Activated gamma-delta T cell treated with anti-CD3 and anti-CD28 coated beads, Interleukin-2, amount 50 U/mL, for 16 hours (primary cell): ENCODE measurements around the gene PRIM1.
"Not testable (repeated sequence)": the region's sequence is repeated elsewhere in the genome, so short reads cannot be mapped to it uniquely, and the experiment has no call there.

Source experiments
- DNase-seq: peaks from one replicate; pipeline ENCODE4 v3.0.0-alpha.2; 2020; ENCODE audit warnings: low read depth

PRIM1 gene

GRCh38 chr12:56751712-56752598 lies at the start of gene PRIM1:
TSS of gene PRIM1 (minus strand) at chr12:56752323. CDS start at chr12:56752298, 25 bp downstream.
- peak; percentile 72 for DNase-seq

- DNase-seq: no peak
Measured at GRCh38 chr12:56800221-56800620, 48.1 kb upstream of the PRIM1 start.

- not testable (repeated sequence) for DNase-seq
Measured at GRCh38 chr12:56799345-56799744, 47.2 kb upstream of the PRIM1 start.

GRCh38 chr12:56795791-56796190 lies 43.7 kb upstream of the PRIM1 start:
- DNase-seq: not testable (repeated sequence)

- DNase-seq: not testable (repeated sequence)
Measured at GRCh38 chr12:56795046-56795562, 43.0 kb upstream of the PRIM1 start.

GRCh38 chr12:56793124-56793523 lies 41.0 kb upstream of the PRIM1 start:
- not testable (repeated sequence) for DNase-seq

GRCh38 chr12:56792678-56793077 lies 40.6 kb upstream of the PRIM1 start:
- DNase-seq: no peak

- DNase-seq: not testable (repeated sequence)
Measured at GRCh38 chr12:56789429-56789828, 37.3 kb upstream of the PRIM1 start.

GRCh38 chr12:56787498-56787897 lies 35.4 kb upstream of the PRIM1 start:
- no peak for DNase-seq

- no peak for DNase-seq
Measured at GRCh38 chr12:56785874-56786273, 33.8 kb upstream of the PRIM1 start.

GRCh38 chr12:56785141-56785865 lies 33.2 kb upstream of the PRIM1 start:
- DNase-seq: no peak

- no peak for DNase-seq
Measured at GRCh38 chr12:56781726-56782125, 29.6 kb upstream of the PRIM1 start.

GRCh38 chr12:56778756-56779155 lies 26.6 kb upstream of the PRIM1 start:
- DNase-seq: no peak

- no peak for DNase-seq
Measured at GRCh38 chr12:56776654-56777053, 24.5 kb upstream of the PRIM1 start.

GRCh38 chr12:56775638-56776037 lies 23.5 kb upstream of the PRIM1 start:
- no peak for DNase-seq

- DNase-seq: no peak
Measured at GRCh38 chr12:56773113-56773512, 21.0 kb upstream of the PRIM1 start.

- no peak for DNase-seq
Measured at GRCh38 chr12:56772625-56773024, 20.5 kb upstream of the PRIM1 start.

- DNase-seq: no peak
Measured at GRCh38 chr12:56769868-56770267, 17.7 kb upstream of the PRIM1 start.

- DNase-seq: no peak
Measured at GRCh38 chr12:56768424-56768823, 16.3 kb upstream of the PRIM1 start.

GRCh38 chr12:56766535-56766934 lies 14.4 kb upstream of the PRIM1 start:
- DNase-seq: no peak

GRCh38 chr12:56763753-56764657 lies 11.9 kb upstream of the PRIM1 start:
- no peak for DNase-seq

- no peak for DNase-seq
Measured at GRCh38 chr12:56761812-56762211, 9.7 kb upstream of the PRIM1 start.
